Measurements from ENCODE around the gene PEX11B. TPM values are rescaled to one million over a fixed set of nuclear protein-coding genes. Genes with fewer than 3 reads are reported as not detected.
A peak's percentile ranks its signal among the peaks of the same experiment; 100 is the strongest.

The PEX11B gene, protein sequence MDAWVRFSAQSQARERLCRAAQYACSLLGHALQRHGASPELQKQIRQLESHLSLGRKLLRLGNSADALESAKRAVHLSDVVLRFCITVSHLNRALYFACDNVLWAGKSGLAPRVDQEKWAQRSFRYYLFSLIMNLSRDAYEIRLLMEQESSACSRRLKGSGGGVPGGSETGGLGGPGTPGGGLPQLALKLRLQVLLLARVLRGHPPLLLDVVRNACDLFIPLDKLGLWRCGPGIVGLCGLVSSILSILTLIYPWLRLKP
- 23.8 TPM for total RNA-seq
- long read RNA-seq, transcript PEX11B-201 (4 exons, 1,740 nt), result major isoform, 42 of 48 reads
- long read RNA-seq, partial matches to known transcripts, result 0 of 48 reads
- long read RNA-seq, other reads (novel, unspliced or antisense), result 6 of 48 reads

DNA sequence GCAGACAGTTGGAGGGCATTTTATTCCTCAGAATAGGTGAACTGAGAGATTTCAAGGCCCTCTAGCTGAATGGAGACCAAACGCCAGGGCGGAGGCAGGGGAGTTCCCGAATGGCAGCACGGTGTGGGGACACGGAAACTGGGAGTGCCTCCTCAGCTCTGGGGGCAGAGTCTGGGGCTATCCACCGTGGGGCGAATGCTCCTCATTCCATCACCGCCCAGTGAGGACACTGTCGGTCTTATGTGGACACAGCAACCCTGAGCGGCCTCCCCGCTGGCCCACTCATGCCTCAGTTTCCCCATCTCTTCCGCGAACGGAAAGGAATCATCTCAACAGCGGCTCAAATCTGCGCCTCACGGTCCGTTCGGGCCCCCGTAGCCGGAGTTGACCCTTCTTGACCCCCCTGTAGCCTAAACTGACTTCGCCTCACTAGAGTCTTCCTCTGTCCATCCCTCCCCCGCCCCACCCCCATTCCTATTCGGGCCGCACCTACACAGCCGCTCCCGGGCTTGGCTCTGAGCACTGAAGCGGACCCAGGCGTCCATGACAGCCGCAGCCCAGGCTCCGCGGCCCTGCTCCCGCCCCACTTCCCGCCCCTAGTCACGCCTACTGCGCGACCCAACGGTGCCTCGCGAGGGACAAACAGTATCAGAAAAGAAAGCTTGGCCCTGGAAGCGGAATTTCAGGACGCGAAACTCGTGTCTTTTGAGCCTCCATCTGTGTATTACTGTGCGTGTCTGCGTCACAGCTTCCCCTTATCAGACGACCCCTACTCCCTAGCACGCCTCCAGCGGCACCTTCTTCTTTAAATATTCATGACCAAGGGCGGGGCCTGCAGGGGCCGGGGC is at the start of gene PEX11B:
PEX11B (minus strand) TSS at position 574 of the 848 bp plus-strand sequence; CDS start at position 545, 29 bp downstream.
- DNase-seq, result peak; percentile 91
- peak; percentile 94 for ATAC-seq
- intact Hi-C loops (cut with micrococcal nuclease), result loop anchor here (10.0 kb wide), 1 partner anchor 74 kb away; the partner anchor contains the start of gene NUDT17

DNA sequence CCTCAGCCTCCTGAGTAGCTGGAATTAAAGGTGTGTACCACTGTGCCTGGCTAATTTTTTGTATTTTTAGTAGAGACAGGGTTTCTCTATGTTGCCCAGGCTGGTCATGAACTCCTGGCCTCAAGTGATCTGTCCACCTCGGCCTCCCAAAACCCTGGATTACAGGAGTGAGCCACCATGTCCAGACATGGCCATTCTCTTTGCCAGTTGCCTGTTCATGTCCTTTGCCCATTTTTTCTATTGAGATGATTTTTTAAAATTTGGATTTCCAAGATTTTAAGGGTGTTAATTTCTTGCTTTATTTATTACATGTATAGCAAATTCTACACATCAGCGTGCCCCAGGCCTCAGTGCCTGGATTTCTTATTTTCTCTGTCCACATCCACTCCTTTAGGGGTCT is 48.8 kb upstream of the PEX11B start:
- ATAC-seq (no peak), DNase-seq (no peak)
- intact Hi-C loops (cut with micrococcal nuclease), result no loop called here

DNA sequence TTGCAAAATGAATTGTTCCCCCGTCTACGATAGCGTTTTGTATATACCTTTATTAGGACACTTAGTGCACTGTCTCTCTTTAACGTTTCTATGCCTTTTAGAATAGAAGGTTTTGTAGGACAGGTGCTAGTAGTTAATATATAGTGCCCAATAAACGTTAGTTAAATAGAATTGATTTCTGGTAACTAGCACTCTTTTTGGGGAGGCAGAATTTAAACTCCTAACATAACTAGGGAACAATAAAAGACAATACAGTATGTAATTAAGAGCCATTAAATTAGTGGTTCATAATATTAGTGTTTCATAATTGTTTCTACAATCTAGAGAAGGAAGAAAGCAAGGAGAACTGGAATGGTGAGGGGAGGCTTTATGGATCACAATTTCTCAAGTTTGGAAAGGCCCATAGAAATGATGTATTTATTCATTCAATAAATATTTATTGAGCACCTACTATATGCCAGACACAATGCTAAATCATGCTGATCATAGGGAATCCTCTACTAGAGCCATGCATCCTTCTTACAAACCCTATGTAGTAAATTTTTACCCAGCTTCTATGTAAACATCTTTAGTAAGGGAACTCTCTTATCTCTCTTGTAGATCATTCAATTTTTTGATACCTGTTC is 46.7 kb upstream of the PEX11B start:
- no peak for DNase-seq
- intact Hi-C loops (cut with micrococcal nuclease), result no loop called here
- ATAC-seq, result no peak

DNA sequence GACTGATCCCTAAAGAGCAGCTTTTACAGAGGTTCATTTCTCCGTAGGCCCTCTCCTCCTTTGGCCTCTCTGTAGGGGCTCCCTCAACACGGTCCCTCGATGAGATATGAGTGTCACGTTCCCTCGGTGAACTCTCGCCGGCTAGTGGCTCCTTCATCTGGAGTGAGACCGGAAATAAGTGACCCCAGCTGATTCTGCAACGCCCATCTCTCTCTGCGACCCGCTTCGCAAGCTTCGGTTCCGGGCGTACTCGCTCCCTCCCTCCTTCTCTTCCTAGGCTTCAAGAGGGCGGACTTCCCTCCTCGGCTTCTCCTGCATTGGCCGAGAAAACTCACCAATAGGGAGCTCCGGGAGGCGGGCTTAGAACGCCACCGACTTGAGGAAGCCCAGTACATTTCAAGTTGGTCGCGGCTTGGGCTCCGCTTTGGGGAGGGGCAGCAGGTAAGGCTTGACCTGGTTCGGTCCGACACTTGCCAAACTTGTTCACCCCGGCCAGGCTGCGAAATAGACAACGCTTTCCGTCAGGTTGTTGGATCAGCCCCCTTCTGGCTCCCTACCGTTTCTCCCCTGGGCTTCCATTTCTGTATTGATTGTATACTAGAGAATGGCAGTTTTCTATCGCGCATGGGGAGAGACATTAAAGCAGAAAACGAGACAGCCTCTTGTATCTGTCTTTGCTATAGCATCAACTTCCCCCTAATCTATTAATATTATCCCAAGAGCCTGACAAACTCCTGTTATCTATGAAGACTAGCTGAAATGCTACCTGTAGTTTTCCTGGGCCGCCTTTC is 46.0 kb upstream of the PEX11B start, which contains the start of the genes ANKRD34A and POLR3GL:
ANKRD34A (minus strand) TSS at position 248 of the 791 bp plus-strand sequence. CDS start 2,816 bp downstream, outside the sequence.
POLR3GL (plus strand) TSS at position 363 of the 791 bp plus-strand sequence. CDS start 10,176 bp downstream, outside the sequence.
- DNase-seq (peak; percentile 96), ATAC-seq (peak; percentile 81)
- intact Hi-C loops (cut with micrococcal nuclease), result loop anchor here (5.0 kb wide), 1 partner anchor 42 kb away; no protein-coding TSS in a partner anchor

DNA sequence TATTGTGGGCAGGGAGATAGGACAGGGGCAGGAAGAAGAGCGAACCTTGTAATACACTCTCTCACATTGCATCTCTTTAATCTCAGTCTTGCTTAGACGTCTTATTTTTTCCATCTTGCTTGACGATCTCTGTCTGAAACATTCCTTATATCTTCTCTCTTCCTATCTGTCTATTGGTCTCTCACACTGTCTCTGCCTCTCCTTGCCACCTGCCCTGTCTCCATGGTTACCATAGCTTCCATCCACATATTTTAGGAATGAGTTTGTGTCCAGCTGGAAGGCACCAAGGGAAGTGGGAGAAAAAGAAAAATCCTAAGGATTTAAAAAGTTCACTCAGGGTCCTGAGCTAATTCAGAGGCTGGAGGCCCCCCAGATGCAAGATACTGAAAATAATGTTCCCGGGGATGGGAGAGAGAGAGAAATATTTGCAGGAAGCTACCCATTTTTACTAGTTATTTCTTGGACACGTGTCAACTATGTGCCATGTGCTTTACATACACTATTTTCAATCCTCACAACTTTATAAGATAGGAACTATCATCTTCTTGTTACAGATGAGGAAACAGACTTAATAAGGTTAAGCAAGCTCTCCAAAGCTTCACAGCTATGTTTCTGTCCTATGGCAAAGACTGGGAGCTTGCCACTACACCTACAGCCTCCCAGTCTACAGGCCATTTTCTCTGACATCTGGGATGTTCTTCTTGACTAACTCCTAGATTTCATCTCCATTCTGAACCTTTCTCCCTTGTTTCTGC is 44.9 kb upstream of the PEX11B start:
- DNase-seq (no peak), ATAC-seq (no peak)
- intact Hi-C loops (cut with micrococcal nuclease), result loop anchor here (5.0 kb wide), 1 partner anchor 41 kb away; no protein-coding TSS in a partner anchor

DNA sequence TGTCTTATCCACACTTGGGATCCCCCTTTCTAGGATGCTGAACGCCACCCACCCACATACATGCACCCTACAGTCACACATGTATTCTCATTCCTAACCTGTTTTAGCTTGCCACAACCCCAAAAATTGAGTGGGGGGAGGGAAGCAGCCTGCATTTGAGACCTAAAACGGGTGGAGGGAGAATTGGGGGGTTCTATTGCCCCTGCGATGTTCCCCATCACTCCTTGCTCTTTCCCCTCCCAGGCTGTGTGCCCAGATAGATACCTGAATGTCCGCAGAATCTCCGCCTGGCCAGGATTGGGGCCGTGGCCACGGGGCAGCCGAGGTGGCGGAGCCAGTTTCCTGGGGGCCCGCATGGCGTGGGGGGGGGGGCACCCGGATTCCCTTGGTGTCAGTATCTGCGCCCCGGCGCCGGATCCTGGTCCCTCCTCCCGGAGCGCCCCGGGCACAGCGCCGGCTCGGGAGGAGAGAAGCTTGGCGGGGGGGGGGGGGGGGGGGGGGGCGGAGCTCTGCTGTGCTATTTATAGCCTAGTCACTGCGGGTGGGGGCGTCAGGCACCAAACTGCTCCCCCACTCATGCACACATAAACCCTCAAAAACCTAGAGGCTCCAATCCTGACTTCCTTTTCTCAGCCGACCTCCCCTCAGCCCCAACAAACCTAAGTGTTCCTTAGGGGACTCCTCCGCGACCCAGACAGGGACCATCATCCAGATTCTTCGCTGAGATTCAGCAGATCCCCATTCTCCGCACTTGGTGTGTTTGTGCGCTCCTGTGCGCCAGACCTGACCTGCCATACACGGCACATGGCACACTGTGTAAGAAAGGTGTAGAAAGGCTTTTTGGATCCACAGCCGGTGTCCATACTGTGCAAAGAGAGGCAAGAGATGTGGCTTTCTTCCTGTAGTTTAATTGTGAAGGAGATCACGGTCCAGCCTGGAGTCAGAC is 43.9 kb upstream of the PEX11B start:
- intact Hi-C loops (cut with micrococcal nuclease), result loop anchor here (5.0 kb wide), 1 partner anchor 40 kb away; no protein-coding TSS in a partner anchor
- peak; percentile 1 for ATAC-seq
- DNase-seq, result peak; percentile 72

DNA sequence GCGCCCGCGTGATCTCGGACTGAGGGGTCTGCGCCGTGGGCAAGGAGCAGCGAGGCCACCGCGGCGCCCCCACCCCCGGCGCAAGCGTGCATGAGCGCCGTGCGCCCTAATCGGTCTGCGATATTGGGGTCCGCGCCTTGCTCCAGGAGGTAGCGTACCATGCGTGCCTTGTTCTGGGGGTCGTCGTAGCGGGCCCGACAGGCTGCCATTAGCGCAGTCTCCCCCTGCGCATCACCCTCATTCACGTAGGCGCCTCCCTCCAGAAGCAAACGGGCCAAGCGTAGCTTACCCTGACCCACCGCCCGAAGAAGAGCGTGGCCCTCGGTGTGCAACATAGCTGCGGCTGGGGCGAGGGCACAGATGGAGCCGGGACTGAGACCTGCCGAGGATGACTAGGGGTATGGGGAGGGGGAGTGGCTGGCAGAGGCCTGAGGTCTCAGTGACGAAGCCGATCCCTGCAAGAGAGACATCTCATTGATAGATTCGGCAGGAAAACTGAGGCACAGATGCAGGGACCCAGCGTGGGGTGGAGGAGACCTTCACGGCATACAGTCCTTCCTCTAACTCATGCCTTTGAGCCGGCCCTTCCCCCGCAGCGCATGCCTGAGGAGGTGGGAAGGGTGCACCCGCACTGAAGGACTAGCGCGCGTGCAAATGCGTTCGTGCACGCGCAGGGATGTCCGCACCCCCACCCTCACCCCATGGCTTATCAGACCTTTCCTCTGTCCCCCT is 43.1 kb upstream of the PEX11B start:
- no peak for ATAC-seq
- intact Hi-C loops (cut with micrococcal nuclease), result loop anchor here (5.0 kb wide), 1 partner anchor 39 kb away; no protein-coding TSS in a partner anchor
- DNase-seq, result peak; percentile 63

DNA sequence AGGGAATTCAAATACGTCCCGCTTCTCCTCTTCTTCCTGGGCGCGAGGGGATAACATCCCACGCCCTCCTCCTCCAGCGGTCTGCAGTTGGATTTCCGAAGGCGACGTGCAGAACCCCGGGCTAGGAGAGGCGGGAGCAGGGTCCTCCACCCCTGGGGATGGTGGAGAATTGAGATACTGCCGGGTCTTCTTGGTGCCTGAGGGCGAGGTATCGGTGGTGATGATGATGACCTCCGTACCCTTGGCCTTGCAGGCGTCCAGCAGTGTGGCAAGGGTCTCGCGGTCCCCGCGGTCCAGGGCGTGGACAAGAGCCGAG is 42.5 kb upstream of the PEX11B start:
- intact Hi-C loops (cut with micrococcal nuclease), result loop anchor here (5.0 kb wide), 1 partner anchor 39 kb away; no protein-coding TSS in a partner anchor
- ATAC-seq, result no peak
- DNase-seq, result peak; percentile 43

DNA sequence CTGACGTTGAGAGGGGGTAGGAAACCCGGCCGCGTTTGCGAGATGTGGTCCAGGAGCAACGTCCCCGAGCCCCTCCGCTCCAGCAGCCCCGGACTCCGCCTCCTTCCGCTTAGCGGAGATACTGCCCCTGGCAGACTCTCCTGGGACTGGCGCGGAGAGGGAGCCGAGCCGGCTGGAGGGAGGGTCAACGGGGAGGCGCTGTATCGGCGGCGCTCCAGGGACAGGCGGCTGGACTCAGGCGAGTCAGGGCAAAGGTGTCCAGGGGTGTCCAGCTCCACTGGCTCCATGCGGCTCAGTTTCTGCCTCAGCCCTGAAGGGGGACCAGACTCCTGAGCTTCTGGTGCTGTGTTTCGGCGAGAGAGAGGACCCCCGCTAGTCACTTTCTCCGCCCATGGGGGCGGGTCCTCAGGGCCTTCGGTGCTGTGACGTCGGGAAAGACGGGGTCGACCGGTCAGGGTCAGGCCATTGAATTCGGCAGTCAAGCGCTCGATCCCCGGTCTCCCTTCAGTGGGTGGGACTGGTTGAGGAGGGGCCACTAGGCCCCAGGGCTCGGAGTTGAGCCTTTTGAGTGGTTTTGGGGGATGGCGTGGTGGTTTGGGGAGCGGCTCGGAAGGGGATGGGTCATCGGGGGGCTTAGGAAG is 42.1 kb upstream of the PEX11B start:
- intact Hi-C loops (cut with micrococcal nuclease), result loop anchor here (5.0 kb wide), 1 partner anchor 38 kb away; no protein-coding TSS in a partner anchor
- ATAC-seq (peak; percentile 52), DNase-seq (peak; percentile 89)

DNA sequence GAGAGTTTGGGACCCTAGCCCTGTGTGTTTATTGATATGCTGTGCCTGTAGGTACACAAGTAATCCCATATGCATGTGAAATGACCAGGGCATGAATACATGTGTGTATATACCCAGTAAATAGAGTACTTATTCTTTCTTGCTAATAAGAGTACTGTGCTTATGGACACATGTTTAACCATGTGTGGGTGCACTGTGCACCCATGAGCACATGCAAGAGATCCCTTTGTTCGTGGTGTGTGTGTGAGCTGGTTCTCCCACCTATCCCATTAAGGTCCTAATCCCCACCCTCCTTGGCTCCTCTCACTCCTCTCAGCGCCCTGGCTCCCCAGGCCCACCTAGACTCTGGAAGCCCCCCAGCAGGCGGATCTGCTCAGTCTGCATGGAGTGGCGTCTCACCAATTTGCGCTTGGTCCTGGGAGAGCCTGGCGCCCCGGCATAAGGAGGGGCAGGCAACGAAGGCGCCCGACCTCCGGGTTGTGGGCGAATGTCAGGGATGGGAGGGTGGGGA is 41.5 kb upstream of the PEX11B start:
- ATAC-seq (no peak), DNase-seq (no peak)
- intact Hi-C loops (cut with micrococcal nuclease), result loop anchor here (5.0 kb wide), 1 partner anchor 38 kb away; no protein-coding TSS in a partner anchor

DNA sequence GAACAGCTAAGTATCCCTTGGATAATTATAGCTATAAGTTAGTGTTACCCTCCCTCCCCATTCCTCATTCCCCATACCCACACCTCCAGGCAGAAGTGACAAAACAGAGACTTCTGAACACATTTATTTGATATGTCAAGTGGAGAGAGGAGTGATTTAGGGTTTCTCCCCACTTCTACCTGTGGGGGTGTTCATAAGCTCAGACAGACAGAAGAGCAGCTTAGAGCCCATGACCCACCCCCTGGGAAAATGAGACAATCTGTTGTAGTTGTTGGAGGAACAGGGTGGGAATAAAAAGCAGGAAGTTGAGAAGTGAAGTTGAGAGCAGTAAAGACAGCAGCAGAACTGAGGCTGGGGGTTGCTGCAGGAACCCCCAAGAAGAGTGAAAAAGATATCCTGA is 40.8 kb upstream of the PEX11B start:
- ATAC-seq, result no peak

DNA sequence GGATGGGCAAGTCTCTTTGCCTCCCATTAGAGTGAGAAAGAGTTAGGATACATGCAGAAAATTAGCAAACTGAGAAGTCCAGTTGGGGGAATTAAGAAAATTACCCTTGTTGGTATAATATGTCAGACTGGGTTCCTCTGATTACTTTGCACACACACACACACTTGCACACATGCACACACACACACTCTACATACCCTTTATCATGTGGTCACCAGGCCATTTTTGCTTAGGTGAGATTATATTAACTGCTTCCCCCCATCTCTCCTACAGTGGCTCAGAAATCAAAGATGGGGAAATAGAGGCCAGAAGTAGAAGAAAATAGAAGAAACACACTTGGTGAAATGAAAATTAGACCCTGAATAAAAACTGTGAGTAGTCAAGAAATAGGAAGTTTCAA is 40.2 kb upstream of the PEX11B start:
- intact Hi-C loops (cut with micrococcal nuclease), result no loop called here
- no peak for DNase-seq
- no peak for ATAC-seq

More for the DNA sequence above, 40.8 kb upstream of the PEX11B start:
- intact Hi-C loops (cut with micrococcal nuclease), result no loop called here
- DNase-seq, result no peak

DNA sequence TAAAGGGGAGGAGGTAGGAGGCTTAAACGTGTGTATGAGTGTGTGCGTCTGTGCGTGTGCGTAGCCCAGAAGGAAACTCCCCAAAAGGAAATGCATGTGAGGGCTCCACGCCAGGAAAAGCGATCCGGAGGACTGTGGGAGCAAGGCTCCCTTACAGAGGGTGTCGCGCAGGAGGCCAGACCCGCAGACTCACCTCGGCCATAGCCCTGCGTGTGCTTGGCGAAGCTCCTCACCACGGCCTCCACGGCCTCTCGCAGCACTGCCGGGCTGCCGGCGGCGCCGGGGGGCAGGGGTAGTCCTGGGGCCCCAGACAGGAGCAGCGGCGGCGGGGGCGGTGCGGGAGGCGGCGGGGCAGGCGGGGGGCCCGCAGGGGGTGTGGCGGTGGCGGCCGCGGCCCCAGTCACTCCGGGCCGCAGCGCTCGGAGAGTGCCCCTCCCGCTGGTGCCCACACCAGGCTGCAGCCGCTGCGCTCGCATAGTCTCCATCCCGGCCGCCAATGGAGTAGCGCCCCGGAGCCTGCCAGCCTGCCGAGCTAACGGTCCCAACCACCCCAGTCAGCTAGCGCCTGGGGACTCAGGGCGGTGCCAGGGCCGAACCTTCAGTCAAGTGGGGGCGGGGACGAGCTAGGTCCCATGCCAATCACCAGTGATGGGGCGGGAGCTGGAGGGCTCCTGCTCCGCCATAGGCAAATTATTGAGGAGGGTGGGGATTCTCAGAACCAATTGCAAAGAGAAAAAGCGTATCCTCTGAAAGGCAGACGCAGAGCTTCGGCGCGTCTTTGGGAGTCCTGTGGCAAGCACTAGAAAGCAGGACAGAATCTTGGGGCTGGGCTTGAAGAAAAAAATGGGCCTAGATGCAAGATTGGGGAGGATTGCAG is 39.2 kb upstream of the PEX11B start, which contains the start of gene LIX1L:
LIX1L (minus strand) TSS at position 575 of the 877 bp plus-strand sequence; CDS start at position 485, 90 bp downstream.
- peak; percentile 97 for DNase-seq
- peak; percentile 84 for ATAC-seq
- intact Hi-C loops (cut with micrococcal nuclease), result no loop called here

DNA sequence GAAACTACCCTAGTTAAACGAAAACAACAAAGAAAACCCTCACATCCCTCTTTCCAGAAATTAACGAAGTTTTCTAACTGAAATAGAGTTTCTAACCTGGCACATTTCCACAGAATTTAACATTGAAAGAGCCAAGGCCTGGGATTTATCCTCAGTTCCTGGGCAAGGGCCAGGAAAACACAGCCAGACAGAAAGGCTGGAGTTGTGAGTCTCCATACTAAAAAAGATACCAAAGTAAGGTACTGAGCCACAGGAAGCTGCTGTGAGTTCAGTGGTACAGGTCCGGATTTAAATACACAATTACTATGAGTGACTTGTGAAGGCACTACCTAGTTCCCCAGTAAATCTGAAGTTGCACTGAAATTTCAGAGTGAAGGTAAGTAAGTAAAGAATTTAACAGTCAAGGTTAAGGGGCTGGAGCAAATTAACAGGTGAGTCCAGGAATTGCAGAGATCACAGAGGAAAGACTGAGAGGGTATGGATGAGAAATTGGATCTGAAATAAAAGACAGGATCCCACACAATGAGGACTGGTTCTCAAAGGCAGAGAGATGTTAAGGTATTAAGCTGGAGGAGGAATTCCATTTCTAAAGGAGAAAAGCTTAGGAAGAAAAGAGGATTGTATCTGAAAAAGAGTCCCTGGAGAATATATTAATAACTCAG is 38.4 kb upstream of the PEX11B start:
- intact Hi-C loops (cut with micrococcal nuclease), result no loop called here
- no peak for ATAC-seq
- DNase-seq, result peak; percentile 52

Data from left ventricle myocardium superior (tissue), 1 donor.